D721Med (cell line): ENCODE data around the gene PDZRN4.
A peak's percentile ranks its signal among the peaks of the same experiment; 100 is the strongest.
"Not testable (repeated sequence)": the region's sequence is repeated elsewhere in the genome, so short reads cannot be mapped to it uniquely, and the experiment has no call there.

ENCODE experiments used
- DNase-seq: peaks from one replicate; pipeline ENCODE4 v3.0.0; 2011; ENCODE audit warnings: low spot score; ENCODE audit not compliant: insufficient read length
- FAIRE-seq: peaks from 2 replicates; lab custom pipeline; 2011; peaks lifted over from hg19 to GRCh38; lab: Jason Lieb, UNC
- CTCF ChIP-seq: IDR thresholded peaks from 2 replicates; pipeline ENCODE4 v1.5.1; 2012; ENCODE audit warnings: mild to moderate bottlenecking, control low read depth; ENCODE audit not compliant: insufficient read depth; ENCODE audit errors: missing control alignments

PDZRN4 gene

GRCh38 chr12:41174602-41175001 lies 13.5 kb upstream of the PDZRN4 start:
- DNase-seq (no peak), FAIRE-seq (no peak)
- no peak for TF ChIP-seq CTCF

GRCh38 chr12:41179507-41179906 lies 8.6 kb upstream of the PDZRN4 start:
- DNase-seq, FAIRE-seq: not testable (repeated sequence)

- no peak for TF ChIP-seq CTCF
- no peak for FAIRE-seq
- no peak for DNase-seq
Measured at GRCh38 chr12:41184864-41185263, 3.3 kb upstream of the PDZRN4 start.

GRCh38 chr12:41186026-41186425 lies 2.1 kb upstream of the PDZRN4 start:
- TF ChIP-seq CTCF, result no peak
- DNase-seq (no peak), FAIRE-seq (no peak)

- TF ChIP-seq CTCF, result no peak
- no peak for FAIRE-seq
- DNase-seq, result no peak
Measured at GRCh38 chr12:41188841-41189394, 798 bp downstream of the PDZRN4 start.

- DNase-seq, result no peak
- no peak for TF ChIP-seq CTCF
- no peak for FAIRE-seq
Measured at GRCh38 chr12:41189395-41190251, 1.5 kb downstream of the PDZRN4 start.

GRCh38 chr12:41190338-41190737 lies 2.2 kb downstream of the PDZRN4 start:
- TF ChIP-seq CTCF, result peak; percentile 49
- FAIRE-seq (peak; percentile 6), DNase-seq (no peak)

- not testable (repeated sequence) for FAIRE-seq, DNase-seq
Measured at GRCh38 chr12:41191549-41191948, 3.4 kb downstream of the PDZRN4 start.
